Spinal cord (tissue), 10 donors: ENCODE results near the gene STAT2. TPM values are rescaled to one million over a fixed set of nuclear protein-coding genes. Genes with fewer than 3 reads are reported as not detected.
"Not testable (repeated sequence)": the region's sequence is repeated elsewhere in the genome, so short reads cannot be mapped to it uniquely, and the experiment has no call there.

Experiments used
- DNase-seq, 6 donors: peaks; one replicate each; pipeline versions ENCODE4 v3.0.0 to v3.0.0-alpha.2; 2013 to 2015; ENCODE audit warnings: low spot score in 6 of 6, low read depth in 4 of 6
- H3K27ac ChIP-seq: one replicate; pipeline ENCODE4 v1.5.1; 2013; ENCODE audit warnings: low read depth, low read length, control low read depth
- H3K27me3 ChIP-seq: one replicate; pipeline ENCODE4 v1.6.1; 2013; ENCODE audit warnings: low read length; ENCODE audit not compliant: control insufficient read depth, insufficient read depth
- H3K36me3 ChIP-seq: one replicate; pipeline ENCODE4 v1.6.1; 2013; ENCODE audit warnings: low read length; ENCODE audit not compliant: control insufficient read depth, insufficient read depth
- H3K4me1 ChIP-seq: one replicate; pipeline ENCODE4 v1.6.1; 2013; ENCODE audit warnings: low read length; ENCODE audit not compliant: control insufficient read depth, insufficient read depth
- H3K4me3 ChIP-seq: one replicate; pipeline ENCODE4 v1.5.1; 2013; ENCODE audit warnings: low read depth, low read length, control low read depth
- H3K9me3 ChIP-seq: one replicate; pipeline ENCODE4 v1.6.1; 2013; ENCODE audit warnings: low read length; ENCODE audit not compliant: control insufficient read depth, insufficient read depth
- WGBS: methylation state at CpG from one replicate; pipeline ENCODE4 v1.1.5; 2013; ENCODE audit warnings: missing lambda C conversion rate; ENCODE audit not compliant: insufficient coverage; 5-methylcytosine and 5-hydroxymethylcytosine counted together
- polyA plus RNA-seq, 2 donors: library from polyadenylated mRNA; unstranded; fragments of 120-200 nt; gene quantifications; one replicate each; pipeline ENCODE4 v1.2.1, GENCODE V29; 2013; ENCODE audit not compliant: insufficient read length in 2 of 2
- total RNA-seq, 2 donors: library from RNA; depleted of rRNA in 1 of 2; stranded (reverse); fragments of 120-200 nt in 1 of 2; fragments of >200 nt in 1 of 2; gene quantifications; one replicate each; pipeline versions ENCODE4 v1.2.3 to v1.2.4, GENCODE V29; 2013 to 2014
- donor health status: healthy.

Gene STAT2
- total and polyA plus RNA-seq, 4 donors: 72.4 to 145 (median 120) TPM

- not testable (repeated sequence) for H3K4me1 ChIP-seq, H3K9me3 ChIP-seq, H3K27me3 ChIP-seq, H3K4me3 ChIP-seq, DNase-seq, H3K27ac ChIP-seq
- H3K36me3 ChIP-seq: peaks cover 38% of the 10 kb centered on the region
- 100% methylated on average over 1 of the region's 2 CpGs for WGBS
These were observed 17.6 kb downstream of the STAT2 start for GRCh38 chr12:56342290-56342689.

DNA sequence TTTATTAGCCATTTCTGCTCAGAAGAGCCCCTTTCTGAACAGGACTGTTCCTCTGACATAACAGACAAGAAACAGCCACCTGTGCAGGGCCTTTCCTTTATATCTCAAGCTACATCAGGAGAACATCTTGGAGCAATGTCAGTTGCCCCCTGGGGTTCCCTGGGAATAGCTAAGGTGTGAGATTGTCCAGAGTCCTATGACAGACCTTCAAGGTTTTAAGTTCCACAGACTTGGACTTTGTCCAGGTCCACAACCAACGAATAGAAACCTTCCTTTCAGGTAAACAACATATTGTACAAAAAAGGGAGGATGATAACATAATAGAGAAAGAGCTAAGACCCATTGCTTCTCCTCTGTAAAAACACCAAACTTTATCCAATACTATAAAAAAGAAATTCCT, 18.3 kb downstream of the STAT2 start:
- no CpG with 5 or more reads among the region's 1 CpG for WGBS
- Histone ChIP-seq H3K36me3 (peaks cover 33% of the 10 kb centered on the region), H3K27ac (no peak overlapping the region), H3K9me3 (no peaks in the 10 kb centered on the region), H3K4me3 (no peak overlapping the region), H3K4me1 (no peaks in the 10 kb centered on the region), H3K27me3 (no peaks in the 10 kb centered on the region)
- no peak for DNase-seq

- Histone ChIP-seq H3K9me3 (no peaks in the 10 kb centered on the region), H3K27ac (no peak overlapping the region), H3K4me1 (peaks cover 4% of the 10 kb centered on the region), H3K27me3 (no peaks in the 10 kb centered on the region), H3K36me3 (peaks cover 15% of the 10 kb centered on the region), H3K4me3 (no peak overlapping the region)
- DNase-seq: no peak
- WGBS: no CpG with 5 or more reads among the region's 1 CpG
These were observed 20.8 kb downstream of the STAT2 start for GRCh38 chr12:56339158-56339422.

- no peak for DNase-seq
- Histone ChIP-seq H3K9me3 (no peaks in the 10 kb centered on the region), H3K36me3 (peaks cover 10% of the 10 kb centered on the region), H3K4me1 (peaks cover 4% of the 10 kb centered on the region), H3K4me3 (no peak within 1 kb of the TSS), H3K27me3 (no peaks in the 10 kb centered on the region), H3K27ac (no peak within 1 kb of the TSS)
- WGBS: 20% methylated on average over 5 of the region's 9 CpGs
These were observed 21.4 kb downstream of the STAT2 start, which contains the start of gene IL23A for GRCh38 chr12:56338308-56339157. TSS of gene IL23A (plus strand) at chr12:56338884. CDS start at chr12:56339045, 161 bp downstream.

- Histone ChIP-seq H3K27ac (no peak overlapping the region), H3K36me3 (peaks cover 2% of the 10 kb centered on the region)
- DNase-seq: no peak
These were observed 22.1 kb downstream of the STAT2 start for GRCh38 chr12:56337753-56338251.

DNA sequence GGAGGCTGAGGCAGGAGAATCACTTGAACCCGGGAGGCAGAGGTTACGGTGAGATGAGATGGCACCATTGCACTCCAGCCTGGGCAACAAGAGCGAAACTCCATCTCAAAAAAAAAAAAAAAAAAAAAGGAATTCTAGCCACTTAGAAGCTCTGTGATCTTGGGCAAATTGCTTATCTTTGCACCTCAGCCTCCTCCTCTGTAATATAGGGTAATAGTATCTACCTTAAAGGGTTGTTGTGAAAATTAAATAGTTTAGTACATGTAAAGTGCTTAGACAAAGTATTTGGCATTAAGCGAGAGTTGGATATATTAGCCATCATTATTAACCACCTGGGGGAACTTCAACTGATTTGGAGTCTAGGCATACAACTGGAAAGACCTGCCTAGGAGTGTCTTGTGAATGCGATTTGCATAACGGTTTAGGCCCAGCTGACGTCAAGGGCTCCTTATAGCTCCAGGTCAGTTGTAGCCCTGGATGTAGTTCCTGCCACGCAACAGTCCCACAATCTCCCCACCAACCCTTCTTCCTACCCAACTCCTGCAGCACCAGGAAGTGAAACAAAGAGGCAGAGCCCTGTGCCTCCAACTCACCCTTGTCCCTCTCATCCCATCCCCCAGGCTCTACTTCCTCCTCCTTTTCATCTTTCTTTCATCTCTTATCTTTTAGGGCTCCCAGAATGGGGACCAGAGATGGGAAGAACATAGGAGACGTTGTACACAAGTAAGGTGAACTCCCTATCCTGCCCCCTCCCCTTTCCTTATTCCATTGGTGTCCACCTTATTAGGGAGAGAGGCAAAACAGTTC, 23.3 kb downstream of the STAT2 start:
- no peaks in the 10 kb centered on the region for H3K9me3 ChIP-seq
- H3K36me3 ChIP-seq: no peaks in the 10 kb centered on the region
- DNase-seq: no peak
- WGBS: 82% methylated on average over 2 of the region's 9 CpGs
- no peak overlapping the region for H3K4me3 ChIP-seq
- H3K27ac ChIP-seq: no peak overlapping the region
- H3K27me3 ChIP-seq: no peaks in the 10 kb centered on the region
- peaks cover 15% of the 10 kb centered on the region for H3K4me1 ChIP-seq

More at GRCh38 chr12:56337753-56338251, 22.1 kb downstream of the STAT2 start:
- no peaks in the 10 kb centered on the region for H3K9me3 ChIP-seq
- H3K4me1 ChIP-seq: peaks cover 10% of the 10 kb centered on the region
- no peaks in the 10 kb centered on the region for H3K27me3 ChIP-seq
- WGBS: 86% methylated on average over 5 of the region's 8 CpGs
- H3K4me3 ChIP-seq: no peak overlapping the region

DNA sequence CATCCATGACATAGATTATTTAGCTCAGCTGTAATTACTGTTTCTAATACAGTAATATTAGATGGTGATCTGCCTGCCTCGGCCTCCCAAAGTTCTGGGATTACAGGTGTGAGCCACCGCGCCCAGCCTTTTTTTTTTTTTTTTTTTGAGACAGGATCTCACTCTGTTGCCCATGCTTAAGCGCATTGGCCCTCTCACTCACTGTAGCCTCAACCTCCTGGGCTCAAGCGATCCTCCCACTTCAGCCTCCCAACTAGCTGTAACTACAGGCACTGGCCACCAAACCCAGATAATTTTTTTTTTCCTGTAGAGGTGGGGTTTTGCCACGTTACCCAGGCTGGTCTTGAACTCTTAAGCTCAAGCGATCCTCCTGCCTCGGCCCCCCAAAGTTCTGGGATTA, 24.4 kb downstream of the STAT2 start:
- 93% methylated on average over 5 of the region's 8 CpGs for WGBS

GRCh38 chr12:56334490-56334793, 25.5 kb downstream of the STAT2 start:
- no peaks in the 10 kb centered on the region for H3K36me3 ChIP-seq
- H3K4me3 ChIP-seq: peak overlapping the region; percentile 76
- WGBS: no CpG with 5 or more reads among the region's 6 CpGs
- peak overlapping the region; percentile 96 for H3K27ac ChIP-seq
- H3K9me3 ChIP-seq: no peaks in the 10 kb centered on the region
- no peak for DNase-seq
- H3K27me3 ChIP-seq: no peaks in the 10 kb centered on the region
- peaks cover 15% of the 10 kb centered on the region for H3K4me1 ChIP-seq

More for the DNA sequence above, 24.4 kb downstream of the STAT2 start:
- not testable (repeated sequence) for H3K4me3 ChIP-seq, H3K27ac ChIP-seq, H3K9me3 ChIP-seq, DNase-seq, H3K27me3 ChIP-seq, H3K36me3 ChIP-seq
- H3K4me1 ChIP-seq: peaks cover 15% of the 10 kb centered on the region

GRCh38 chr12:56333679-56334489, 26.0 kb downstream of the STAT2 start, which contains the start of gene PAN2:
TSS of gene PAN2 (minus strand) at chr12:56334000. CDS start at chr12:56333094, 906 bp downstream.
- peak; percentile 90 to 99 (median 95) for DNase-seq
- Histone ChIP-seq H3K4me1 (peaks cover 15% of the 10 kb centered on the region), H3K4me3 (peak within 1 kb of the TSS; percentile 76), H3K36me3 (no peaks in the 10 kb centered on the region), H3K9me3 (no peaks in the 10 kb centered on the region), H3K27me3 (no peaks in the 10 kb centered on the region), H3K27ac (peak within 1 kb of the TSS; percentile 96)
- WGBS: 0% methylated on average over 38 of the region's 45 CpGs
